Activated T-cell treated with anti-CD3 and anti-CD28 coated beads, Interleukin-2, amount 50 U/mL, for 48 hours (primary cell): Measurements from ENCODE around the gene DVL3.

Source experiments
- DNase-seq, 2 experiments: peaks; one replicate each; pipeline ENCODE4 v3.0.0-alpha.2; 2020

The DVL3 gene

DNA sequence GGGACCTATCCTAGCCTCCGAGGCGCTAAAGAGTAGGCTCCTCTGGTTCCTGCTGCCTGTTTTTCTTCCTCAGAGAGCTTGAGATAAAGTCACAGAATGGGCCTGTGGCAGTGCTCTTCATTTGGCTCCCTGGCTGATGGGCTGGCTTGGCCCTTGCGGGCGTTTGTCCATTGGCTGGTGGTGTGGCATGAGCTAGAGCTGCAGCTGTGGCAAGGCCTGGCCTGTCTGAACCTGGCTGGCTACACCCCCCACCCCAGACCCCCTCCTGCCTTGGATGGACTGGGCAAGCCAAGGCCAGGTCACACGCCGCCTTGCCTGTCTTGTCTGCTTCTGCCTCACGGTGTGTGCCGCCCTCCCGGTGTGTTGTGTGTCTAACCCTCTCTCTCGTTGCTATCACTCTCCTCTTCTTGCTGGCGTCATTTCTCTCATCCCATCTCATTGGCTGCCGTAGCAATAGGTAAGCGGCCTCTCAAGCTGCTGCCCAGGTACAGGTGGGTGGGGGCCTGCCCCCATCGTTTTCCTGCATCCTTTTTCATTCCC lies 22.7 kb downstream of the DVL3 start:
- DNase-seq: no peak

- no peak for DNase-seq
These were observed 23.5 kb downstream of the DVL3 start for GRCh38 chr3:184178521-184179138.

- no peak for DNase-seq
These were observed 25.0 kb downstream of the DVL3 start for GRCh38 chr3:184180165-184180564.

- DNase-seq: no peak
These were observed 26.4 kb downstream of the DVL3 start for GRCh38 chr3:184181596-184181995.

GRCh38 chr3:184183679-184184078 lies 28.5 kb downstream of the DVL3 start:
- DNase-seq: no peak

DNA sequence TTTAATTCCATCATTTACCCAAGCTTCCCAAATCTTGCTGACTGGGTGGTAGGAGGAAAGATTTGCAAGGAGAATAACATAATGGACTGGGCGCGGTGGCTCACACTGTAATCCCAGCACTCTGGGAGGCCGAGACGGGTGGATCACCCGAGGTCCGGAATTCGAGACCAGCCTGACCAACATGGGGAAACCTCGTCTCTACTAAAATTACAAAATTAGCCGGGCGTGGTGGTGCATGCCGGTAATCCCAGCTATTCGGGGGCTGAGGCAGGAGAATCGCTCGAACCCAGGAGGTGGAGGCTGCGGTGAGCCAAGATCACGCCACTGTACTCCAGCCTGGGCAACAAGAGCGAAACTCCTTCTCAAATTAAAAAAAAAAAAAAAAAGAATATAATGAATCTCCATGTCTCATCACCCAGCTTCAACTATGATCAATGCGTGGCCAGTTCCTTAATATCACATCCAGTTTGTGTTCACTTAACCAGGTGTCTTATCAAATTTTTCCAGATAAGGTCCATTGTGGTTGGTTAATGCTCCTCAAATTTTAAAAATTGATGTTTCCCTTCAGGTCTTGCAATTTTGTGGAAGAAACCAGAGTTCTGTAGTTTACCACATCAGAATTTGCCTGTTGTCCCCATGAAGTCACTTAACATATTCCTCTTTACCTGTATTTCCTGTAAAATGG lies 29.5 kb downstream of the DVL3 start:
- no peak for DNase-seq

DNA sequence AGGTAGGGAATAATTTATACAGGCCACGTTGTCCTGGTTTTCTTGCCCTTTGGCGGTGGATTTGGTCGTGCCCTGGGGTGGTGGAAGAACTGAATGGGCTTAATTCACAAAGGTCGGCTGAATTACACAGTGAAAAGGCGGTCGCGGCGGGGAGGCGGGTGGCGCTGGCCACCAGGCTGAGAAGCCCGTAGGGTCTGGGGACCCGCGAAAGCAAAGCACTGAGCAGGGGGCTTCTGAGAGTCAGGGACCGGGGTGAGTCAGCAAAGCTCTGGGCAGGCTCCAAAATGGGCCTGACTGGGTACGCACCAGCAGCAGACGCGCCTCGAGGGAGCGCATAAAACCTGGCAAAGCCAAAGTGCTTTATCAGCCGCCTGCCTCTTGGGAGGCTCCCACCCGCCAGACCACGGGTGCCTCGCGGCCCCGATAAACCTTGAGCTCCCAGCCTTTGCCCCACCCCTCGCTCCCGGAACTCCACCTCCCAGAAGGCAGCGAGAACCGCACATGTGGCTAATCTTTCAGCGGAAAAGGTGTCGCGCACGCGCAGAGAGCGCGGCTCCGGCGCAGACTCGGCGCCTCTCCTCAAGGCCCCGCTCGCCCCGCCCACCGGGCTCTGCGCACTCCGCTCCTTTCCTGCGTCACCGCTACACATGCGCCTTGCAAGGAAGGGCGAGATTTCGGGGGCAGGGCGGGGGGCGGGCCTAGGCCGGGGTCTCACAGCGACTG lies 30.4 kb downstream of the DVL3 start:
- peak; percentile 99 for DNase-seq

DNA sequence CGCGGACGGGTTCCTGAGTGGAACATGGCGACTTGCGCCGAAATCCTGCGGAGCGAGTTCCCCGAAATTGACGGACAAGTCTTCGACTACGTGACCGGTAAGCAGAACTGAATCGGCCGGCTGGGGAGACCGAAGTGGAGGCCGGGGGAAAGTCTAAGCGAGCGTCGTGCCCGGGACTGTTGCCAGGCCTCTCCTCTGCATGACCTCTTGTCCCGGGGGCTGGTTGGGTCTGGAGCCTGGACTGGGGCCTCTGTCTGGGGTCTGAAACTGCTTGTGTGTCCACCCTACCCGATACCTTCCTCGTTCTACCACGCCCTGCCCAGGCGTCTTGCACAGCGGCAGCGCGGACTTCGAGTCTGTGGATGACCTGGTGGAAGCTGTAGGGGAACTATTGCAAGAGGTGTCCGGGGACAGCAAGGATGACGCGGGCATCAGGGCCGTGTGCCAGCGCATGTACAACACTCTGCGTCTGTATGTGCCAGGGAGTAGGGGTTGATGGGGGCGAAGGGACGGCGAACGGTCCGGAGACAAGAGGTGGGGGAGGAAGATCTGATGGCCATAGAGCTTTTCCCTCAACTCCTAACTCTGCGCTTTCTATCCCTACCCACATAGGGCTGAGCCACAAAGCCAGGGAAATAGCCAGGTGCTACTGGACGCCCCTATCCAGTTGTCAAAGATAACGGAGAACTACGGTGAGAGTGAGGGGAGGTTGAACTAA lies 31.2 kb downstream of the DVL3 start, which contains the start of gene ABCF3:
Gene ABCF3, plus strand, starts transcription at position 16 of the 718 bp plus-strand sequence. Its CDS starts 9 bp downstream, at position 25.
- no peak for DNase-seq

DNA sequence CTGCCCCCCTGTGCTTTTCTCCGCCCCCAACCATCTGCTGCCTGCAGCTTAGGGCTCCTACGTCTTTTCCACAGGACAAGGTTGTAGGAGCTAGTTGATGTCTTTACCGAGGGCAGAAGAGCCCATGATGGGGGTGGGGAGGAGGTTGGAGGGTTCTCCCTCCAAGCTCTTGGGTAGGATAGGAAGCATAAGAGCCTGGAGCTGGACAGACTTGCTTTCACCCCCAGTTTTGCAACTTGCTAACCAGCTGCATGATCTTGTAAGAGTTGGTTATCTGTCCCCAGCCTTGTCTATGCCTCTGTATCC lies 31.7 kb downstream of the DVL3 start:
- no peak for DNase-seq

DNA sequence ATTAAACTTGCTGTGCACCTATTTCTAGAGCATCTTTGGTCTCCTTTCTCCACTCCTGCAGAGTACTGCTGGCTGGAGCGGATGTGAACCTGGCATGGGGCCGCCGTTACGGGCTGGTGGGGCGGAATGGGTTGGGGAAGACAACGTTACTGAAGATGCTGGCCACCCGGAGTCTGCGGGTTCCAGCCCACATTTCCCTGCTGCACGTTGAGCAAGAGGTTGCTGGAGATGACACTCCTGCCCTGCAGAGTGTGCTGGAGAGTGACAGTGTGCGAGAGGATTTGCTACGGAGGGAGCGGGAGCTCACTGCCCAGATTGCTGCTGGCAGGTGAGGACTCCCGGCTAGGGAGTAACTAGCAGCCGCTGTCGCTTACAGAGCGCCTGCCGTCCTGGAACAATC lies 32.9 kb downstream of the DVL3 start:
- DNase-seq: no peak

GRCh38 chr3:184189421-184189820 lies 34.2 kb downstream of the DVL3 start:
- no peak for DNase-seq

DNA sequence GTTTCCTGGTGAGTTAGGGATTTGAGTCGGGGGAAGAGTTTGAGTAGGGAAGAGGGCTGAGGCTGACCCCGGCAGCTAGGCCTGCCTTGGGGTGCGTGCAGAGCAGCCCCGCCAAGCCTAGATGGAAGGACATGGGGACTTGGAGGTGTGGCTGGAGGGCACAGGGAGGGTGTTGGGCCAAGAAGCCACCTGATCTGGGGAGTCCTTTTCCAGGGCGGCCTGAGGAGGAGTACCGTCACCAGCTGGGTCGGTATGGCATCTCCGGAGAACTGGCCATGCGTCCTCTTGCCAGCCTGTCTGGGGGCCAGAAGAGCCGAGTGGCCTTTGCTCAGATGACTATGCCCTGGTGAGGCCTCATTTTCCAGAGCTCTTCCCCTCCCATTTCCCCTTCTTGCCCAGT lies 37.7 kb downstream of the DVL3 start:
- DNase-seq: no peak

- no peak for DNase-seq
These were observed 38.9 kb downstream of the DVL3 start for GRCh38 chr3:184193991-184194539.

DNA sequence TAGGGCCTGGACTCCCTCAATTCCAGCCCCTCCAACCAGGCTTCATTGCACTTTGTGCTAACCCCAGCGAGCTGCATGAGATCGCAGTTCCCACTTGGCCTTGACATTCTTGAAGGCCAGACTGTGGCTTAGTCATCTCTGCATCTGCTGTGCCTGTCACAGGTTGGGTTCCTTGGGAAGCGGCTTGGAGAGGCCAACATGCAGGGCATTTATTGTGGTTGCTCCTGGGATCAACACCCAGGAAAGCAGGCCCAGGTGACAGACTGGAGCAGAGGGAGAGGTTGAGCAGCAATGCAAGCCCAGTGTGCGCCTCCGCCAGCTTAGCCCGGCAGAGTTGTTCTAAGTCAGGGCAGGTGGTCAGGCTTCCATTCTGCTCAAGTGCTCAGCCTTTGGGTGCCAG lies 41.4 kb downstream of the DVL3 start:
- no peak for DNase-seq

DNA sequence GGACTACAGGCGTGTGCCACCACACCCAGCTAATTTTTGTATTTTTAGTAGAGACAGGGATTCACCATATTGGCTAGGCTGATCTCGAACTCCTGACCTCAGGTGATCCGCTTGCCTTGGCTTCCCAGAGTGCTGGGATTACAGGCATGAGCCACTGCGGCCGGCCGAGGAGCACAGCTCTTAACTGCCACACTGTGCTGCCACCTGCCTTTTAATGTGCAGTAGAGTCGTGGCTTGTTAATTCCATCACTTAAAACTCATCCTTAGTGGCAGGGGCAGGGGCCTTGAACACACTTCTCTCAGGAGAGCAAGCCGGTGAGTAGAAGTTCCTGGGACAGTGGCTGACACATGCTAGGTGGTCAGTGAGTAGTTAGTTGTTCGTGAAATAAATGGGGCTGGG lies 43.3 kb downstream of the DVL3 start:
- no peak for DNase-seq

- no peak for DNase-seq
These were observed 45.6 kb downstream of the DVL3 start for GRCh38 chr3:184200825-184201224.

- DNase-seq: no peak
These were observed 48.3 kb downstream of the DVL3 start for GRCh38 chr3:184203526-184203925.

DNA sequence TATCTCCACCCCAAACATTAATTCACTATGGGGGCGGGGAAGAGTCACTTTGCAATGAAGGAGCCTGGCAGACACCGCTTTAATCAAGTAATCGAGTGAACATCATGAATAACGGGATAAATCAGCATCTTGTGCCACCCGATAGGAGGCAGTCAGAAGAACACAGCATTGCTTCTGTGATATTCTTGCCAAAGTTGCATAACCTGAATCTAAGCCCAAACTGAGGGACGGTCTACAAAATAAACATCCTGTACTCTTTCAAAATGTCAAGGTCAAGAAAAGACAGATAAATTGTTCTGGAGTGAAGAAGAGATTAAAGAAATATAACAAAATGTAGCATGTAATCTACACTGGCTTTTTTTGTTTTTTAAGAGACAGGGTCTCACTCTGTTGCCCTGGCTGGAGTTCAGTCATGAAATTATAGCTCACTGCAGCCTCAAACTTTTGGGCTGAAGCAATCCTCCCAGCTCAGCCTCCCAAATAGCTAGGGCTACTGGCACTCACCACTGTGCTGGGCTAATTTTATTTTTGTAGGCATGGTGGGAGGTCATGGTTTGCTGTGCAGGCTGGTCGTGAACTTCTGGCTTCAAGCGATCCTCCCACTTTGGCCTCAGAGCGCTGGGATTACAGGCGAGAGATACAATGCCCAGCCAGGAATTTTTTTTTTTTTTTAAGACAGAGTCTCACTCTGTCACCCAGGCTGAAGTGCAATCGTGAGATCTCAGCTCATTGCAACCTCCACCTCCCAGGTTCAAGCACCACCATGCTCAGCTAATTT lies 54.2 kb downstream of the DVL3 start:
- DNase-seq: no peak

DNA sequence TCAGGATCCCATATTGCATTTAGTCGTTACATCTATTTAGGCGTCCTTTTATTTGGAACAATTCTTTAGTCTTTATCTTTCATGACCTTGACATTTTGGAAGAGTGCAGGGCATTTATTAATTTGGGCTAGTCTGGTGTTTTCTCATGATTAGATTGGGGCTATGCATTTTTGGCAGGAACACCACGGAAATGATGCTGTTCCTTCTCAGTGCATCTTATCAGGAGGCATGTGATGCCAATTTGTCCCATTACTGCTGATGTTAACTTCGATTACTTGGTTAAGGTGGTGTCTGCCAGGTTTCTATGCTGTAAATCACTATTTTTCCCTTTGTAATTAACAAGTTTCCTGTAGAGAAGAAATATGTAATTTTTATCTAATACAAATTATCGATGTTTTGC lies 56.1 kb downstream of the DVL3 start:
- DNase-seq: no peak

DNA sequence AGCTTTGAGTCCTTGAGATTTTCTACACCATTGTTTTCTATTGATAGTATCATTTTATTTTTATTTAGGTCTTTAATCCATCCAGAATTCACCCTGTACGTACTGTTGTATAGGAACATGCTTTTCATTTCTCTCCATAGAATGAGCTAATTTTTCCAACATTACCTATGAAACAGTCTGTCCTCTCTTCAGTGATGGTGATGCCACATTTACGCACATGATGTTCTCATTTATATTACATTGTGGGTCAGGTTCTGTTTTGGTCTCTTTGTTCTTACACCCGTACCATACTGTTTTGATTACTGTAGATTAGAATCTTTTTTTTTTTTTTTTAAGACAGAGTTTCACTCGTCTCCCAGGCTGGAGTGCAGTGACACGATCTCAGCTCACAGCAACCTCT lies 56.5 kb downstream of the DVL3 start:
- no peak for DNase-seq

DNA sequence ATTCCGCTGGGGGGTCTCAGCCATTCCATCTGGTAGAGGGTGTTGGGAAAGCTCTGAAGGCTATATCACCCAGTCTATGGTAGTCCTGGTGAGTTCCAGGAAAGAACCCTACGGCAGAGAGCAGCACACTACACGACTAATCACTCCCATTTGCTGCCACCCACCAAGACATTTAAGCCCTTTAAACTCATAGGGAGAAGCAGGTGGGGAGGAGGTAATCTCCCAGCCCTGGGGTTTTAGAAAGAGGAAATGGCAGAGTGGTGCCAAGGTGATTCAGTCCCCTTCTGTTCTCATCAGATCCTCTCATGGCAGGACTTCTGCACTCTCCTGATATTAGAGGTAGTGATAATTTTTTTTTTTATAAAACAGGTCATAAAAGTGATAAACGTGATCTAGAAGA lies 63.6 kb downstream of the DVL3 start:
- DNase-seq: no peak

- DNase-seq: no peak
These were observed 67.3 kb downstream of the DVL3 start for GRCh38 chr3:184222521-184222920.
